CD14-positive monocyte (primary cell): ENCODE data around the gene CPAMD8. TPM values are rescaled to one million over a fixed set of nuclear protein-coding genes. Genes with fewer than 3 reads are reported as not detected.

Source experiments
- DNase-seq, 3 donors: peaks; one replicate each; pipeline ENCODE4 v3.0.0-alpha.2; 2011 to 2022
- H2AFZ ChIP-seq: 2 replicates; pipeline ENCODE4 v1.6.0; 2012; ENCODE audit warnings: mild to moderate bottlenecking, low read depth, low read length, inconsistent platforms; ENCODE audit not compliant: insufficient read depth, poor library complexity, severe bottlenecking
- H3K27ac ChIP-seq, 2 donors: 1 replicate in 1 of 2; 2 replicates in 1 of 2; pipeline ENCODE4 v1.5.1; 2012 to 2013; ENCODE audit warnings: low read length in 2 of 2, control low read depth in 1 of 2, inconsistent platforms in 1 of 2, low read depth in 1 of 2, mild to moderate bottlenecking in 1 of 2
- H3K27me3 ChIP-seq, 2 donors: one replicate each; pipeline versions ENCODE4 v1.6.0 to v1.6.1; 2011 to 2013; ENCODE audit warnings: low read length in 2 of 2; ENCODE audit not compliant: control insufficient read depth in 2 of 2, insufficient read depth in 2 of 2
- H3K36me3 ChIP-seq, 2 donors: replicated peaks in 1 of 2; 1 replicate in 1 of 2; 2 replicates in 1 of 2; pipeline versions ENCODE4 v1.5.1 to v1.6.1; 2012 to 2013; ENCODE audit warnings: low read length in 2 of 2, control low read depth in 1 of 2, inconsistent platforms in 1 of 2, mild to moderate bottlenecking in 1 of 2; ENCODE audit not compliant: insufficient read depth in 2 of 2, control insufficient read depth in 1 of 2
- H3K4me1 ChIP-seq, 2 donors: 1 replicate in 1 of 2; 2 replicates in 1 of 2; pipeline versions ENCODE4 v1.5.1 to v1.6.1; 2012 to 2013; ENCODE audit warnings: low read length in 2 of 2, control low read depth in 1 of 2, inconsistent platforms in 1 of 2, mild to moderate bottlenecking in 1 of 2, moderate library complexity in 1 of 2; ENCODE audit not compliant: insufficient read depth in 2 of 2, control insufficient read depth in 1 of 2
- H3K4me2 ChIP-seq: replicated peaks from 2 replicates; pipeline ENCODE3; 2012; ENCODE audit warnings: low read length, moderate library complexity, mild to moderate bottlenecking; ENCODE audit not compliant: poor library complexity, severe bottlenecking; ENCODE audit errors: extremely low read depth
- H3K4me3 ChIP-seq, 3 experiments: fragments of 200-600 bp in 1 of 3; sonication (generic) in 1 of 3; replicated peaks in 1 of 3; 1 replicate in 2 of 3; 2 replicates in 1 of 3; pipeline ENCODE4 v1.5.1; 2011 to 2013; ENCODE audit warnings: low read length in 3 of 3, mild to moderate bottlenecking in 3 of 3, control low read depth in 2 of 3, low read depth in 2 of 3, inconsistent platforms in 1 of 3, moderate library complexity in 1 of 3
- H3K79me2 ChIP-seq: 2 replicates; pipeline ENCODE4 v1.6.0; 2012; ENCODE audit warnings: mild to moderate bottlenecking, control low read depth, inconsistent platforms, low read length, moderate library complexity; ENCODE audit not compliant: insufficient read depth
- H3K9ac ChIP-seq: 2 replicates; pipeline ENCODE4 v1.6.0; 2017; ENCODE audit warnings: low read length, mild to moderate bottlenecking; ENCODE audit not compliant: insufficient read depth, poor library complexity, severe bottlenecking
- H3K9me3 ChIP-seq, 2 donors: replicated peaks in 1 of 2; 1 replicate in 1 of 2; 2 replicates in 1 of 2; pipeline versions ENCODE4 v1.5.1 to v1.6.1; 2012 to 2013; ENCODE audit warnings: low read length in 2 of 2, control low read depth in 1 of 2; ENCODE audit not compliant: control insufficient read depth in 1 of 2, insufficient read depth in 1 of 2
- H4K20me1 ChIP-seq: 2 replicates; pipeline ENCODE4 v1.6.0; 2012; ENCODE audit warnings: mild to moderate bottlenecking, low read length, control low read depth, moderate library complexity; ENCODE audit not compliant: insufficient read depth
- H3K27ac Mint-ChIP-seq, 7 donors: one replicate each; pipeline ENCODE4 v1.8.0; 2020; ENCODE audit warnings: mild to moderate bottlenecking in 7 of 7, mixed read lengths in 7 of 7, moderate library complexity in 6 of 7, inconsistent platforms in 2 of 7
- H3K27me3 Mint-ChIP-seq, 3 donors: one replicate each; pipeline ENCODE4 v1.8.0; 2021 to 2022; ENCODE audit warnings: low read depth in 3 of 3, mild to moderate bottlenecking in 3 of 3, mixed read lengths in 3 of 3, moderate library complexity in 3 of 3, inconsistent platforms in 1 of 3
- H3K36me3 Mint-ChIP-seq, 2 donors: one replicate each; pipeline ENCODE4 v1.8.0; 2020; ENCODE audit warnings: mixed read lengths in 2 of 2, inconsistent platforms in 1 of 2, mild to moderate bottlenecking in 1 of 2
- H3K4me1 Mint-ChIP-seq: one replicate; pipeline ENCODE4 v1.8.0; 2020; ENCODE audit warnings: mild to moderate bottlenecking, mixed read lengths
- H3K4me3 Mint-ChIP-seq, 2 donors: one replicate each; pipeline ENCODE4 v1.8.0; 2020; ENCODE audit warnings: mild to moderate bottlenecking in 2 of 2, mixed read lengths in 2 of 2, moderate library complexity in 1 of 2
- H3K9me3 Mint-ChIP-seq, 7 donors: one replicate each; pipeline ENCODE4 v1.8.0; 2020 to 2022; ENCODE audit warnings: mixed read lengths in 7 of 7, mild to moderate bottlenecking in 6 of 7, moderate library complexity in 6 of 7, inconsistent platforms in 2 of 7
- CTCF ChIP-seq: fragments of 200-600 bp; IDR thresholded peaks from one replicate; pipeline ENCODE4 v1.8.0; 2022; ENCODE audit warnings: antibody characterized with exemption, mild to moderate bottlenecking
- WGBS: methylation state at CpG from one replicate; pipeline ENCODE4 v1.1.5; 2013; ENCODE audit warnings: missing lambda C conversion rate; ENCODE audit not compliant: insufficient coverage; 5-methylcytosine and 5-hydroxymethylcytosine counted together
- intact Hi-C, 2 donors: fragments of 100-400 bp; cut with micrococcal nuclease; formaldehyde crosslinking; loops; one replicate each; pipeline versions ENCODE4 v1.15.0 to v1.15.1; 2023
- polyA plus RNA-seq, 3 donors: library from polyadenylated mRNA; depleted of rRNA in 1 of 3; unstranded in 2 of 3; stranded (reverse) in 1 of 3; fragments of 300-500 nt in 2 of 3; fragments of >200 nt in 1 of 3; fragmentation: Illumina TruSeq in 2 of 3; gene quantifications; 1 replicate in 2 of 3; 2 replicates in 1 of 3; pipeline ENCODE4 v1.2.3, GENCODE V29; 2012 to 2021

Gene CPAMD8
- polyA plus RNA-seq, 3 donors = 5.1 to 53.4 (median 5.4) TPM

- H3K4me1 ChIP-seq = peaks cover 12 to 13% of the 10 kb centered on the region in 2 donors
- H3K4me2 ChIP-seq = no peak overlapping the region
- no peak overlapping the region for H3K4me3 ChIP-seq
- H3K9me3 Mint-ChIP-seq = peaks cover 0 to 2% (median 0%) of the 10 kb centered on the region in 7 donors
- peaks cover 47 to 73% of the 10 kb centered on the region in 2 donors for H3K36me3 ChIP-seq
- intact Hi-C loops = loop anchor here in 1 of 2 donors (10.0 kb wide), 1 partner anchor 343 kb away; the partner anchor contains the start of gene NWD1
- H3K9me3 ChIP-seq = no peaks in the 10 kb centered on the region
- H3K9ac ChIP-seq = no peak overlapping the region
- H3K4me3 Mint-ChIP-seq = no peak overlapping the region
- TF ChIP-seq CTCF = no peak
- no peak for DNase-seq
- peaks cover 0 to 5% (median 0%) of the 10 kb centered on the region in 3 donors for H3K27me3 Mint-ChIP-seq
- peaks cover 16% of the 10 kb centered on the region for H3K79me2 ChIP-seq
- H3K36me3 Mint-ChIP-seq = peaks cover 66 to 83% of the 10 kb centered on the region in 2 donors
- H3K4me1 Mint-ChIP-seq = peaks cover 19% of the 10 kb centered on the region
- no peak overlapping the region for H3K27ac Mint-ChIP-seq
- WGBS = 100% methylated on average over 5 of the region's 8 CpGs
- H3K27me3 ChIP-seq = no peaks in the 10 kb centered on the region
- no peaks in the 10 kb centered on the region for H4K20me1 ChIP-seq
- no peak overlapping the region for H2AFZ ChIP-seq
- no peak overlapping the region for H3K27ac ChIP-seq
Measured at GRCh38 chr19:17058236-17058635, 31.6 kb upstream of the CPAMD8 start.

- peaks cover 75 to 92% of the 10 kb centered on the region in 2 donors for H3K36me3 Mint-ChIP-seq
Measured at GRCh38 chr19:17055636-17056035, 29.0 kb upstream of the CPAMD8 start.

More at GRCh38 chr19:17055636-17056035, 29.0 kb upstream of the CPAMD8 start:
- no peak for DNase-seq
- no peak overlapping the region for H3K9ac ChIP-seq
- no peak for TF ChIP-seq CTCF
- H3K4me1 ChIP-seq = peaks cover 3 to 4% of the 10 kb centered on the region in 2 donors
- no peak overlapping the region for H3K4me3 Mint-ChIP-seq
- no peak overlapping the region for H3K4me2 ChIP-seq
- no peaks in the 10 kb centered on the region for H3K9me3 Mint-ChIP-seq
- no peak overlapping the region for H2AFZ ChIP-seq
- H3K9me3 ChIP-seq = no peaks in the 10 kb centered on the region
- intact Hi-C loops = loop anchor here in 1 of 2 donors (10.0 kb wide), 1 partner anchor 341 kb away; the partner anchor contains the start of gene NWD1
- no peak overlapping the region for H3K4me3 ChIP-seq
- WGBS = 90% methylated on average over 13 of the region's 15 CpGs
- peak overlapping the region in 2 of 7 donors; percentile 19 to 36 for H3K27ac Mint-ChIP-seq
- peaks cover 0 to 5% (median 0%) of the 10 kb centered on the region in 3 donors for H3K27me3 Mint-ChIP-seq
- peaks cover 52 to 83% of the 10 kb centered on the region in 2 donors for H3K36me3 ChIP-seq
- H4K20me1 ChIP-seq = no peaks in the 10 kb centered on the region
- H3K27me3 ChIP-seq = no peaks in the 10 kb centered on the region
- H3K4me1 Mint-ChIP-seq = peaks cover 4% of the 10 kb centered on the region
- H3K27ac ChIP-seq = no peak overlapping the region
- H3K79me2 ChIP-seq = no peaks in the 10 kb centered on the region
